Right atrium auricular region (tissue), 2 donors: ENCODE measurements around the gene EEF2K. TPM values are rescaled to one million over a fixed set of nuclear protein-coding genes. Genes with fewer than 3 reads are reported as not detected.
A peak's percentile ranks its signal among the peaks of the same experiment; 100 is the strongest.
"Not testable (repeated sequence)": the region's sequence is repeated elsewhere in the genome, so short reads cannot be mapped to it uniquely, and the experiment has no call there.

Source experiments
- DNase-seq: peaks from one replicate; pipeline ENCODE4 v3.0.0-alpha.2; 2019; ENCODE audit warnings: low spot score
- H3K27ac ChIP-seq, 2 donors: fragments of 200-600 bp; sonication (generic); 1 replicate in 1 of 2; 2 replicates in 1 of 2; pipeline ENCODE4 v1.5.1; 2016 to 2019
- H3K27me3 ChIP-seq, 2 donors: fragments of 200-600 bp; sonication (generic); one replicate each; pipeline versions ENCODE4 v1.5.1 to v1.6.0; 2017 to 2019
- H3K36me3 ChIP-seq: fragments of 200-600 bp; sonication (generic); one replicate; pipeline ENCODE4 v1.5.1; 2016
- H3K4me1 ChIP-seq, 2 donors: fragments of 200-600 bp; sonication (generic); one replicate each; pipeline versions ENCODE4 v1.5.1 to v1.6.0; 2017 to 2019
- H3K4me3 ChIP-seq, 2 donors: fragments of 200-600 bp; sonication (generic); 1 replicate in 1 of 2; 2 replicates in 1 of 2; pipeline ENCODE4 v1.5.1; 2017 to 2019; ENCODE audit warnings: mild to moderate bottlenecking in 1 of 2, moderate library complexity in 1 of 2
- H3K9me3 ChIP-seq, 2 donors: fragments of 200-600 bp; sonication (generic); one replicate each; pipeline ENCODE4 v1.5.1; 2019
- total RNA-seq, 2 donors: library from RNA; depleted of rRNA; stranded (reverse); fragments of >200 nt; gene quantifications; one replicate each; pipeline ENCODE4 v1.1.0, GENCODE V29; 2016
- TF ChIP-seq, protein P1 (sequence below), 2 donors: fragments of 200-600 bp; sonication (generic); IDR thresholded peaks; one replicate each; pipeline ENCODE4 v1.5.1; 2019; ENCODE audit warnings: antibody characterized with exemption in 2 of 2

Gene EEF2K
- total RNA-seq, 2 donors from 2014 or later: 12.9 to 18.9 TPM

DNA sequence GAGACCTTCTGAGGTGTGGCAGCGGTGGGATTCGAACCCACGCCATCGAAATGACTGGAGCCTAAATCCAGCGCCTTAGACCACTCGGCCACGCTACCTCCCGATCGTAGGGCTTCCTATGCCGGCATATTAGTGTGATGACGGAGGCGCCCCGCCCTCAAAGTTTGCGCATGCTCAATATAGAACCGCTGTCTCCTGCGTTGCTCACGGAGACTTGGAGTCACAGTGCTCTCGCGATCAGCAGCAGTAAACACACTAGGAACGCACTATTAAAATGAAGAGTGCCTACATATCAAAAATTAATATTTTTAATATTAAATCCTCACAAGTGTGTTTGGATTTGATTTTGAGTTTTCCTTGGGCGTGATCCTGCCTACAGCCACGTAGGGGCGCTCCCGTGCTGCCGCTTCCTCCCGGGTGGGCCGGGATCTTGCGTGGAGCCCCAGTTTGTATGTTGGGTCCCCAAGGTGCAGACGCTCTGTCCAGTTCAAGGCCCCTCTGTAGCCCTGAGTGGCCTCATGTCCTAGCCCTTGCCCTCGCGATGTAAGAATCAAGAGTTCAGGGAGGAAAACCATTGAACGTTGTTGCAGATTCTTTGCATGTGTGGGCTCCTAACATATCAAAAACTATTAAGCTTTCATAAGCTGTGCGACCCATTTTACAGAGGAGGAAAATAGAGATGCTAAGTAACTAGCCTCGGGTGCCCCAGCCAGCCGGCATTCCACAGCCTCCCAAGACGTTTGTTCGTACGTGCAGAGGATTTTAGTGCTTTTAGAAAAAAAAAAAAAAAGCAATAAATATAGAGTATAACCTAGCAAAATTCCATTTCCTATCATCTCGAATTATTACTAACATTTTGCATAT, 10.2 kb upstream of the EEF2K start:
- Histone ChIP-seq H3K4me1 (peaks cover 0 to 30% of the 10 kb centered on the region in 2 donors), H3K27me3 (no peaks in the 10 kb centered on the region), H3K4me3 (peak overlapping the region; percentile 52 to 59), H3K36me3 (no peaks in the 10 kb centered on the region), H3K27ac (peak overlapping the region; percentile 83 to 85), H3K9me3 (no peaks in the 10 kb centered on the region)
- peak; percentile 97 for DNase-seq
- TF ChIP-seq, protein P1, sequence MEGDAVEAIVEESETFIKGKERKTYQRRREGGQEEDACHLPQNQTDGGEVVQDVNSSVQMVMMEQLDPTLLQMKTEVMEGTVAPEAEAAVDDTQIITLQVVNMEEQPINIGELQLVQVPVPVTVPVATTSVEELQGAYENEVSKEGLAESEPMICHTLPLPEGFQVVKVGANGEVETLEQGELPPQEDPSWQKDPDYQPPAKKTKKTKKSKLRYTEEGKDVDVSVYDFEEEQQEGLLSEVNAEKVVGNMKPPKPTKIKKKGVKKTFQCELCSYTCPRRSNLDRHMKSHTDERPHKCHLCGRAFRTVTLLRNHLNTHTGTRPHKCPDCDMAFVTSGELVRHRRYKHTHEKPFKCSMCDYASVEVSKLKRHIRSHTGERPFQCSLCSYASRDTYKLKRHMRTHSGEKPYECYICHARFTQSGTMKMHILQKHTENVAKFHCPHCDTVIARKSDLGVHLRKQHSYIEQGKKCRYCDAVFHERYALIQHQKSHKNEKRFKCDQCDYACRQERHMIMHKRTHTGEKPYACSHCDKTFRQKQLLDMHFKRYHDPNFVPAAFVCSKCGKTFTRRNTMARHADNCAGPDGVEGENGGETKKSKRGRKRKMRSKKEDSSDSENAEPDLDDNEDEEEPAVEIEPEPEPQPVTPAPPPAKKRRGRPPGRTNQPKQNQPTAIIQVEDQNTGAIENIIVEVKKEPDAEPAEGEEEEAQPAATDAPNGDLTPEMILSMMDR (IDR thresholded peaks at IDR 0.05): peak; percentile 83 to 99

DNA sequence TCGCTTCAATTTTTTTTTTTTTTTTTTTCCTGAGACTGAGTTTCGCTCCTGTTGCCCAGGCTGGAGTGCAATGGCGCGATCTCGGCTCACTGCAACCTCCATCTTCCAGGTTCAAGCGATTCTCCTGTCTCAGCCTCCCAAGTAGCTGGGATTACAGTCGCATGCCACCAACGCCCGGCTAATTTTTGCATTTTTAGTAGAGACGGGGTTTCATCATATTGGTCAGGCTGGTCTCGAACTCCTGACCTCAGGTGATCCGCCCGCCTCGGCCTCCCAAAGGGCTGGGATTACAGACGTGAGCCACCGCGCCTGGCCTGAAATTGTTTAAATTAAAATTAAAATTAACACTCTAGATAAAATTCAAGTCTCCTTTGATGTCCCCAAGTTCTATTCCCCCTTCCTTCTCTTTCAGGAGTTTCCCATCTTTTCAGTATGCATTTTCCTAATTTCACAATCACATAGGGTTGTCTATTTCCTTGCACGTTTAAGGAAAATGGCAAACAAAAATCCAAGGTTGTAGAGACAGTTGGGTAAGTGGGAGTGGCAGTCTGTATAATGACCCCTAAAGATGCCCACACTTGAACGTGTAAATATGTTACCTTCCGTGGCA, 9.4 kb upstream of the EEF2K start:
- H3K27ac ChIP-seq, H3K4me3 ChIP-seq: not testable (repeated sequence)
- H3K4me1 ChIP-seq: peaks cover 0 to 29% of the 10 kb centered on the region in 2 donors

DNA sequence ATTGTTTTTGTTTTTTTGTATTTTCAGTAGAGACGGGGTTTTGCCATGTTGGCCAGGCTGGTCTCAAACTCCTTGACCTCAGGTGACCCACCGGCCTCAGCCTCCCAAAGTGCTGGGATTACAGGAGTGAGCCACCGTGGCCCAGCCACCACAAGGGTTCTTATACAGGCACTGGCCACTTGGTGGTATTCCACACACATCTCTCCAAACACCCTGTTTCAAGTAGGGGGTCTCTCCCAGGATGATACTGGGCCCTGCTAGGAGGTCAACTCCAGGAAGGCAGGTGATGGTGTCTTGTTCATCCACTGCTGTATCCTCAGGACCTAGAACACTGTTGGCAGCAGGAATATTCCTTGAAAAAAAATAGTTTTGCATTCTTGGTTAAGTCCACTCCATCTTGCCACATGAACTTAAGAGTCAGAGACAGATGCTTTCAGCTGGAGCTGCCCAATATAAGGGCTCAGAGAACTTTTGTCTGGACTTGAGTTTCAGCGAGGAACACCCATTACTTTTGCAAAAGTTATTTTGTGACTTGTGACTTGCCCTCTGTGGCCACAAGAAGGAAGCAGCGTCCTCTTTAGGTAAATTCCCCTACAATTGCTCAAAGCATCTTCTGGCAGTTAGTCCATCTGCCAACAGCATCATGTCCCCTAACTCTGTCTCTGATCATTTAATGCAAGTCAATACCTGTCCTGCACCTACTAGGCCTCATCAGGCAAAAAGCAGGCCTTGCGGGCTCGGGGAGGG, 7.4 kb upstream of the EEF2K start:
- TF ChIP-seq, protein P1 (IDR thresholded peaks at IDR 0.05): no peak
- Histone ChIP-seq H3K27ac (peak overlapping the region; percentile 35 to 75), H3K4me3 (no peak overlapping the region), H3K4me1 (peaks cover 0 to 14% of the 10 kb centered on the region in 2 donors), H3K9me3 (no peaks in the 10 kb centered on the region), H3K36me3 (no peaks in the 10 kb centered on the region), H3K27me3 (no peaks in the 10 kb centered on the region)
- no peak for DNase-seq

More for the DNA sequence above, 9.4 kb upstream of the EEF2K start:
- not testable (repeated sequence) for DNase-seq, H3K9me3 ChIP-seq, H3K36me3 ChIP-seq, H3K27me3 ChIP-seq

DNA sequence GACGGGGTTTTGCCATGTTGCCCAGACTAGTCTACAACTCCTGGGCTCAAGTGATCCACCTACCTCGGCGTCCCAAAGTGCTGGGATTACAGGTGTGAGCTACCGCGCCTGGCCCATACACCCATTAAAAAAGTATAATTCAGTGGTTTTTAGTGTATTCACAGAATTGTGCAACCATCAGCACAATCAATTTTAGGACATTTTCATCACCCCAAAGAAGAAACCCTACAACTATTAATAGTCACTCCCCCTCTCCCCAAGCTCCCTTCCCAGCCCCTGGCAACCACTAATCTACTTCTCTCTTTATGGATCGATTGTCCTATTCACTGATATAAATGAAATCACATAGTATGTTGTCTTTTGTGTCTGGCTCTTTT, 3.8 kb upstream of the EEF2K start:
- TF ChIP-seq, protein P1 (IDR thresholded peaks at IDR 0.05): no peak
- Histone ChIP-seq H3K27me3 (no peaks in the 10 kb centered on the region), H3K27ac (no peak overlapping the region), H3K9me3 (no peaks in the 10 kb centered on the region), H3K4me1 (peaks cover 0 to 18% of the 10 kb centered on the region in 2 donors), H3K36me3 (no peaks in the 10 kb centered on the region), H3K4me3 (no peak overlapping the region)
- no peak for DNase-seq

DNA sequence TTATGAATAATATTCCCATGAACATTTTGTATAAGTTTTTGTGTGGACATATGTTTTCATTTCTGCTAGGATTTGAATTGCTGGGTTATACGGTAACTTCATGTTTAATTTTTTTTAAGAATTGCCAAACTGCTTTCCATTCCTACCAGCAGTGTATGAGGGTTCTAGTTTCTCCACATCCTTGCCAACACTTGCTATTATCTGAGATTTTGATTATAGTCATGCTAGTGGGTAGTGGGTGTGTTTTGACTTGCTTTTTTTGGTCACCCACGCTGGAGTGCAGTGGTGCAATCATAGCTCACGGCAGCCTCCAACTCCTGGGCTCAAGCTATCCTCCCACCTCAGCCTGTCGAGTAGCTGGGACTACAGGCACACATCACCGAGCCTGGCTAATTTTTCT, 3.0 kb upstream of the EEF2K start:
- H3K4me1 ChIP-seq: peaks cover 0 to 26% of the 10 kb centered on the region in 2 donors
- no peaks in the 10 kb centered on the region for H3K27me3 ChIP-seq
- H3K36me3 ChIP-seq: no peaks in the 10 kb centered on the region
- H3K9me3 ChIP-seq: no peaks in the 10 kb centered on the region
- DNase-seq: no peak
- TF ChIP-seq, protein P1 (IDR thresholded peaks at IDR 0.05): no peak
- no peak overlapping the region for H3K27ac ChIP-seq
- no peak overlapping the region for H3K4me3 ChIP-seq
